MCF 10A (cell line): Measurements from ENCODE around the gene ATP6V1C2. TPM values are rescaled to one million over a fixed set of nuclear protein-coding genes. Genes with fewer than 3 reads are reported as not detected.
A peak's percentile ranks its signal among the peaks of the same experiment; 100 is the strongest.

ENCODE experiments used
- BruUV-seq: library from RNA; stranded (reverse); fragments of 400-500 nt; replicated peaks from 2 replicates; lab custom pipeline; 2021; lab: Mats Ljungman, UMichigan
- CTCF ChIA-PET: fragments of 300-600 bp; sonication (Branson Sonifier 250); formaldehyde crosslinking; extraction: SDS; loops from one replicate; lab custom pipeline; 2021; ENCODE audit warnings: antibody characterized with exemption, inconsistent platforms; lab: Yijun Ruan, JAX
- POLR2A ChIA-PET: fragments of 300-600, 350-650 bp; sonication (Branson Sonifier 250); formaldehyde crosslinking; extraction: SDS; loops from one replicate; lab custom pipeline; 2020; ENCODE audit warnings: antibody characterized with exemption, inconsistent platforms; lab: Yijun Ruan, JAX
- DNase-seq: peaks from one replicate; pipeline ENCODE4 v3.0.0-alpha.2; 2018; ENCODE audit not compliant: unreplicated experiment
- H3K27ac Mint-ChIP-seq: one replicate; pipeline ENCODE4 v1.8.0; 2022; ENCODE audit warnings: mild to moderate bottlenecking, low read depth, mixed read lengths; ENCODE audit not compliant: unreplicated experiment
- H3K27me3 Mint-ChIP-seq: one replicate; pipeline ENCODE4 v1.8.0; 2022; ENCODE audit warnings: mixed read lengths; ENCODE audit not compliant: insufficient read depth, unreplicated experiment
- H3K36me3 Mint-ChIP-seq: one replicate; pipeline ENCODE4 v1.8.0; 2022; ENCODE audit warnings: mild to moderate bottlenecking, moderate library complexity, mixed read lengths; ENCODE audit not compliant: insufficient read depth, unreplicated experiment
- H3K4me1 Mint-ChIP-seq: one replicate; pipeline ENCODE4 v1.8.0; 2022; ENCODE audit warnings: mixed read lengths; ENCODE audit not compliant: insufficient read depth, unreplicated experiment
- H3K4me3 Mint-ChIP-seq: one replicate; pipeline ENCODE4 v1.8.0; 2022; ENCODE audit warnings: mild to moderate bottlenecking, moderate library complexity, mixed read lengths; ENCODE audit not compliant: unreplicated experiment
- H3K9me3 Mint-ChIP-seq: one replicate; pipeline ENCODE4 v1.8.0; 2022; ENCODE audit warnings: mixed read lengths; ENCODE audit not compliant: unreplicated experiment
- intact Hi-C: fragments of 100-400 bp; cut with micrococcal nuclease; formaldehyde crosslinking; loops from 2 replicates; pipeline ENCODE4 v1.14.1; 2022
- total RNA-seq: library from RNA; stranded (reverse); gene quantifications from 2 replicates; pipeline ENCODE4 v1.2.3, GENCODE V29; 2022
- TF ChIP-seq, protein P1 (sequence below): fragments of 200-600 bp; IDR thresholded peaks from one replicate; pipeline ENCODE4 v1.8.0; 2022; ENCODE audit warnings: antibody characterized with exemption, mild to moderate bottlenecking; ENCODE audit not compliant: unreplicated experiment

ATP6V1C2 gene
- total RNA-seq, 1 experiment from 2014 or later, result 0.19 TPM

DNA sequence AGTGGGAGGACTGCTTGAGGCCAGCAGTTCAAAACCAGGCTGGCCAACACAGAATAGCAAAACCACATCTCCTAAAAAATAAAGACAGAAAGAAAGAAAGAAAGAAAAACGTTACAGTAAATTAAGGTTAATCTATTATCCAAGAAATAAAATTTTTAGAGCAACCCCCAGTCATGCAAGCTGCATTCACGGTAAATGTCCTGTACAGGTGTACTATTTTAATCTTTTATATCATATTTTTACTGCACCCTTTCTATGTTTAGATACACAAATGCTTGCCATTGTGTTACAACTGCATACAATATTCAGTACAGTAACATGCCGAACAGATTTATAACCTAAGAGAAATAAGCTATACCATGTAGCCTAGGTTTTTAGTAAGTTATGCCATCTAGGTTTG, 85.1 kb downstream of the ATP6V1C2 start:
- BruUV-seq, result no TSS peak
- intact Hi-C loops, result no loop called here
- Mint-ChIP-seq H3K4me1 (peaks cover 22% of the 10 kb centered on the region), H3K9me3 (no peaks in the 10 kb centered on the region), H3K27me3 (no peaks in the 10 kb centered on the region), H3K36me3 (peaks cover 15% of the 10 kb centered on the region), H3K27ac (no peak overlapping the region), H3K4me3 (no peak overlapping the region)
- TF ChIP-seq, protein P1, sequence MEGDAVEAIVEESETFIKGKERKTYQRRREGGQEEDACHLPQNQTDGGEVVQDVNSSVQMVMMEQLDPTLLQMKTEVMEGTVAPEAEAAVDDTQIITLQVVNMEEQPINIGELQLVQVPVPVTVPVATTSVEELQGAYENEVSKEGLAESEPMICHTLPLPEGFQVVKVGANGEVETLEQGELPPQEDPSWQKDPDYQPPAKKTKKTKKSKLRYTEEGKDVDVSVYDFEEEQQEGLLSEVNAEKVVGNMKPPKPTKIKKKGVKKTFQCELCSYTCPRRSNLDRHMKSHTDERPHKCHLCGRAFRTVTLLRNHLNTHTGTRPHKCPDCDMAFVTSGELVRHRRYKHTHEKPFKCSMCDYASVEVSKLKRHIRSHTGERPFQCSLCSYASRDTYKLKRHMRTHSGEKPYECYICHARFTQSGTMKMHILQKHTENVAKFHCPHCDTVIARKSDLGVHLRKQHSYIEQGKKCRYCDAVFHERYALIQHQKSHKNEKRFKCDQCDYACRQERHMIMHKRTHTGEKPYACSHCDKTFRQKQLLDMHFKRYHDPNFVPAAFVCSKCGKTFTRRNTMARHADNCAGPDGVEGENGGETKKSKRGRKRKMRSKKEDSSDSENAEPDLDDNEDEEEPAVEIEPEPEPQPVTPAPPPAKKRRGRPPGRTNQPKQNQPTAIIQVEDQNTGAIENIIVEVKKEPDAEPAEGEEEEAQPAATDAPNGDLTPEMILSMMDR, result no peak
- no peak for DNase-seq
- POLR2A ChIA-PET, result interaction anchor here (0.6 kb wide), 1 partner anchor 1201 kb away, joined by 3 read pairs; no protein-coding TSS in a partner anchor
- CTCF ChIA-PET, result interaction anchor here (0.5 to 2.5 kb wide), 2 partner anchors 26 to 63 kb away, joined by 3 to 7 read pairs; no protein-coding TSS in a partner anchor

DNA sequence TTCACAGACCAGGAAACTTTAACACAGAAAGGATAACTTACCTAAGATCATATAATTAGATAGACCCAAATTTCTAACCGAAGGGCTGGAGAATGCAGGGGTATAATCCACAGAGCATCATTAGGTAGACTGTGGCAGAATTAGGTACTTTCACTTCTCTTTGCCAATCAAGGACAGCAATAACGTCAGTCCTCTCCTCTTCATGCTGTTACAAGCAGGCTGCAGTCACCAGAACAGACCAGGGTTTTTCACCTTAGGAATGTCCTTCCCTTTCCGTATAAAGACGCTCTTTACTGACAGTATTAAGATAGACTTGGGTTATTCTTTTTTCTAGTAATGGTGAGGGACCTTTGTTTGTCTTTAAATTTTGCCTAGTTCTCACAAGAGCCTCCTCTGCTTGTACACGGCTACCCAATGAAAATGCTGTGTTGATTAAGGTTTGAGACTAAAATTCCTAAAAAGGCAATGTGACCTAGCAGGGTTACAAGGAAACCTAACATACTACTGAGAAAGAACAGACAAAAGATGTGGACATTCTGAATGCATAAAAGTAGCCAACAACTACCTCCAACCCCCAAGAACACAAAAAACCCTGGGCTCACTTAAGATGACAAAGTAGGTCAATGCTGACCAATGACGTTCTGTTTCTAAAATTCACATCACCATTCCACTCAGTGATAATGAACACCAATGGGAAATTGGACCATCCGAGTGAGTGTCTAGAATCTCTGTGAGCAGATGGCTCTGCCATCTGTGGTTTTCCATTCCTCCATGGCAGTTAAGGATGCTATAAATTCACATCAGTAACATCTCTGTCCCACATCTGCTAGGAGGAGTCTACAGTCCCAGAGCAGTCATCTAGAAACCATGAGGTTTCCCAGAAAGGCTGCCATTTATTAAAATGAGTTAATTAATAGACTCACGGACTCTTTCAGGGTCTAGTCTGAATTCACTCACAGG, 89.1 kb downstream of the ATP6V1C2 start:
- no TSS peak for BruUV-seq
- H3K27ac Mint-ChIP-seq, result peak overlapping the region; percentile 92
- DNase-seq, result peak; percentile 14
- TF ChIP-seq, protein P1, result no peak
- peak overlapping the region; percentile 84 for H3K4me3 Mint-ChIP-seq
- CTCF ChIA-PET, result no interaction called here
- POLR2A ChIA-PET, result no interaction called here
- H3K4me1 Mint-ChIP-seq, result peaks cover 22% of the 10 kb centered on the region
- peaks cover 5% of the 10 kb centered on the region for H3K36me3 Mint-ChIP-seq
- intact Hi-C loops, result loop anchor here (2.0 kb wide), 1 partner anchor 102 kb away; no protein-coding TSS in a partner anchor
- H3K9me3 Mint-ChIP-seq, result no peaks in the 10 kb centered on the region
- H3K27me3 Mint-ChIP-seq, result no peaks in the 10 kb centered on the region

DNA sequence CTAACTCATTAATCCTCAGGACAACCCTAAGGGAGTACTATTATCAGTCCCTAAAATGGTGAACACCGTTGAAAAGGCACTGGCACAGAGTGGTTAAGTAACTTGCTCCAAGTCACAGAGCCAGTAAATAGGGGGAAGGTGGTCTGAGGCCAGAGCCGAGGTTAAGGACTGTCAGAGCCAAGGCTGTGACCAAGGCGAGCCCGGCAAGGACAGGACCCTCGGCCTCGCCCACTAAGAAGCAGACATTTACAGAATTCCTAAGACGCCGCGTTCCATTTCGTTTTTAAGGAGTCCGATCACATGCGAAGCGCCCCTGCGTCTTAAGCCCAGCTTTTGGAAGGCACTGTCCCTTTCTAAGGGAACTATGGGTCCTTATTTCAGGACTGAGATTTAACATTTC, 90.1 kb downstream of the ATP6V1C2 start:
- H3K9me3 Mint-ChIP-seq, result no peaks in the 10 kb centered on the region
- H3K36me3 Mint-ChIP-seq, result peaks cover 5% of the 10 kb centered on the region
- peaks cover 7% of the 10 kb centered on the region for H3K27me3 Mint-ChIP-seq
- DNase-seq, result peak; percentile 6
- ChIA-PET CTCF (interaction anchor here (0.9 to 1.5 kb wide), 4 partner anchors 9 to 101 kb away, joined by 3 to 5 read pairs (median 4); no protein-coding TSS in a partner anchor), POLR2A (interaction anchor here (0.6 to 2.0 kb wide), 12 partner anchors 10 to 939 kb away, joined by 3 to 11 read pairs (median 4); partner anchors contain the start of gene GREB1)
- BruUV-seq, result TSS peak; percentile 28
- peaks cover 22% of the 10 kb centered on the region for H3K4me1 Mint-ChIP-seq
- intact Hi-C loops, result loop anchor here (2.0 kb wide), 1 partner anchor 103 kb away; no protein-coding TSS in a partner anchor
- TF ChIP-seq, protein P1, result no peak
- H3K27ac Mint-ChIP-seq, result peak overlapping the region; percentile 92
- H3K4me3 Mint-ChIP-seq, result peak overlapping the region; percentile 84
